Hematopoietic multipotent progenitor cell treated with erythropoietin and hydrocortisone succinate and interleukin-3 and kit ligand, for 15 days (in vitro differentiated cells): ENCODE results near the gene NANS.
"Not testable (repeated sequence)": the region's sequence is repeated elsewhere in the genome, so short reads cannot be mapped to it uniquely, and the experiment has no call there.

ENCODE experiments used
- DNase-seq: peaks from one replicate; pipeline ENCODE4 v3.0.0-alpha.2; 2015; ENCODE audit warnings: low spot score

The NANS gene, protein sequence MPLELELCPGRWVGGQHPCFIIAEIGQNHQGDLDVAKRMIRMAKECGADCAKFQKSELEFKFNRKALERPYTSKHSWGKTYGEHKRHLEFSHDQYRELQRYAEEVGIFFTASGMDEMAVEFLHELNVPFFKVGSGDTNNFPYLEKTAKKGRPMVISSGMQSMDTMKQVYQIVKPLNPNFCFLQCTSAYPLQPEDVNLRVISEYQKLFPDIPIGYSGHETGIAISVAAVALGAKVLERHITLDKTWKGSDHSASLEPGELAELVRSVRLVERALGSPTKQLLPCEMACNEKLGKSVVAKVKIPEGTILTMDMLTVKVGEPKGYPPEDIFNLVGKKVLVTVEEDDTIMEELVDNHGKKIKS

DNA sequence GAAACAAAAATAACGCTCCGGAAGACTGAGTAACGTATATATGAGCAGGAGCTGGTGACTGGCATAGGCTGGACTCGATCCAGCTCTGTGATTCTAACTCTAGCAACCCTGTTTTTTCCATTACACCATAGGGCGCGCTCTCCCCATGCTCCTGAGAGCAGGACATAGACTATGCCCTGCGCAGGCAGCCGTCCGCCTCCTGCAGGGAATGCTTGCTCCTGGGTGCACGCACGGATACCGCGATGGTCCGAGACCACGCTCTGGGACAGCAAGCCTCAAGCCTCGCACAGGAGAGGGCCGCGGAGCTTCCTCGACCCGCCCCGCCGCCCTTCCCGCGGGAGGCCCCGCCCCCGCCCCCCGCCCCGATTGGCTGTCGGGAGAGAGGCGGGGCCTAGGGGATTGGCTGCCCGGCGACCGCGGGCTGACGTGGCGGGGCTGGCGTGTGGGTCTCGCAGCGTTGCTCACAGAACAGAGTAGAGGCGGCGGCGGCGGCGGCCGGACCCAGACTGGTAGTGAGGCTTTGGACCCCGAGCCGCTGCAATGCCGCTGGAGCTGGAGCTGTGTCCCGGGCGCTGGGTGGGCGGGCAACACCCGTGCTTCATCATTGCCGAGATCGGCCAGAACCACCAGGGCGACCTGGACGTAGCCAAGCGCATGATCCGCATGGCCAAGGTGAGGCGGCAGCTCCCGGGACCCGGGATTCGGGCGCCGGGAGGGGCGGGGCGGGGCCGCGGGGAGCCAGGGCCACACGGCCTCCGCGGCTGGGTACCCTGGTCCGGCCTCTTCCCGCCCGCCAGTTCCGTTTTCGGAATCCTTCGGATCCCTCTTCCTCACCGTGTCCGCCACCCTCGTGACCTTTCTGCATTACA, at the start of gene NANS:
TSS of gene NANS (plus strand) at position 464 of the 869 bp plus-strand sequence. CDS start at position 541, 77 bp downstream.
- DNase-seq, result peak; percentile 89

DNA sequence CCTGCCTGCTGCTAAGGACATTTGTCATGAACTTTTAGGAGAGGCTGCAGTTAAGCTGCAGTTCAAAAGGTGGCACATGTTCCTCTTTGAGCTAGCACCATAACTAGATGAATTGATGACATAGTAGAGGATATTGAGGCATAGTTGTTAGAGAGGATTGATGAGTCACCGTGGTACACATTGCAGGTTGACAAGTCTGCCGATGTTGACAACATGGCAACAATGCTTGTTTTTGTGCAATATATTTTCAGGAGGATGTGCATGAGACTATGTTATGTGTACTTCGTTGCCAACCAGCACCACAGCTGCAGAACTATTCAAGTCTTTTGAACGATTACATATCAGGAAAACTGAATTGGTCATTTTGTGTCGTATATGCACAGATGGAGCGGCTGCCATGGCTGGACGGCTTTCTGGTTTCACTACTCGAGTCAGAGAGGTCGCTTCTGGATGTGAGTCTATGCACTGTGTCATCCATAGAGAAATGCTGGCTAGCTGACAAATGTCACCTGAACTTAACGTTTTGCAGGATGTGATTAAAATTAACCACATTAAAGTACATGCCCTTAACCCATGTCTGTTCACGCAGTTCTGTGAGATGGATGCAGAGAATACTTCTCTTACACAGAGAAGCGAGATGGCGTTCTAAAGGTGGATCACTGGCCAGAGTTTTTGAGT, 49.1 kb upstream of the NANS start:
- no peak for DNase-seq

DNA sequence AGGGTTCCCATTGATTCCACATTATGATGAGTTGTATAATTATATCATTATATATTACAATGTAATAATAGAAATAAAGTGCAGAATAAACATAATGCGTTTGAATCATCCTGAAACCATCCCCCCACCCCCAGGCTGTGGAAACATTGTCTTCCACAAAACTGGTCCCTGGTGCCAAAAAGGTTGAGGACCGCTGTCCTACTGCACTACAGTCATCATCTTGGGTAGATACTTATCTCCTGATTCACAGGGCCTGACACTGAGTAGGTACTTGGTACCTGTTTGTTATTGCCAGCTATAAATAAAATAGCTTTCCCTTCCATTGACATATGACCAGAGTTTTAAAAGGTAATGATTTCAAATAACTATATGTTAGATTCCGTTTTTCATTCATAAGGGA, 47.8 kb upstream of the NANS start:
- no peak for DNase-seq

DNA sequence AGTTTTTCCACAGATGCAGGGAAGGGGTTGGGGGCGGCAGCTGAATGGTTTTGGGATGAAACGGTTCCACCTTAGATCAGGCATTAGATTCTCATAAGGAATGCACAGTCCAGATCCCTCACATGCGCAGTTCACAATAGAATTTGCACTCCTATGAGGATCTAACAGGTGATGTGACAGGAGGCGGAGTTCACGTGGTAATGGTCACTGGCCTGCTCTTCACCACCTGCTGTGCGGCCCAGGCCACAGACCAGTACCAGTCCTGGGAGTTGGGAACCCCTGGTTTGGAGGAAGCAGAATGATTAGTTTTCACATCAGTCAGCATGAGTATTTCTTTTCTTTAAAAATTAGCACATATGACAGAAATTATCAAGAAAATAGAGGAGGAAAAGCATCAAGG, 47.1 kb upstream of the NANS start:
- no peak for DNase-seq

DNA sequence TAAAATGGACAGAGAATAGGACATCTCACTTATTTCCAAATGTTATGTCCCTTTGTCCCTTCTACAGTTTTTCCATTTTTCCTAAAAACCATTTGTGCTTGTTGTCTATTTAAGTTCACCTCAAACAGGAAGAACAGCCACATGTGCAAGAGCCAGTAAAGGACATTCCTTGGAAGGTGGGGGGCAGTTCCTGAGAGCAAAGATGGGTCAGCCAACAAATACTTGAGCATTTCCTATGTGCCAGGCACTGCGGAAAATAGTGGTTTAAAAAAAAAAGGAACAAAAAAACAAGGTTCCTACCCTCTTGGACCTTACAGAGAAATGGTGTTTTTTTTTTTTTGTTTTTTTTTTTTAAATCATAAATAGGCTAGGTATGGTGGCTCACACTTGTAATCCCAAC, 46.6 kb upstream of the NANS start:
- no peak for DNase-seq

DNA sequence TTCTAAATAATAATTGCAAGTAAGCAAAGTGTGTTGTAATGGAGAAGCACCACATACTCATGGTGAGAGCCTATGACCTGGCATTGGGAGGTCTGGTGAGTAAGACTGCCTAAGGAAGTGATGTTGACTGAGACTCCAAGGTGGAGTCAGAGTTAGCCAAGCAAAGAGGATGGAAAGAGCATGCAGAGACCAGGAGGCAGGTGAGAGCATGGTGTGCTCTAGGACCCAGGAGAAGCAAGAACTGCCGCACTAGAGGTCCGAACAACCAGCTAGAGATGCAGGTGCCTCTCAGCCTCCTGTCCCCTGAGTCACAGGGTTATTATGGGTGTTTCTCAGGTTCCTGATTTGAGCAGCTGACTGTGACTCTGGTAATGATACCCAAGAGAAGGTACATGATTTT, 46.1 kb upstream of the NANS start:
- DNase-seq, result no peak

DNA sequence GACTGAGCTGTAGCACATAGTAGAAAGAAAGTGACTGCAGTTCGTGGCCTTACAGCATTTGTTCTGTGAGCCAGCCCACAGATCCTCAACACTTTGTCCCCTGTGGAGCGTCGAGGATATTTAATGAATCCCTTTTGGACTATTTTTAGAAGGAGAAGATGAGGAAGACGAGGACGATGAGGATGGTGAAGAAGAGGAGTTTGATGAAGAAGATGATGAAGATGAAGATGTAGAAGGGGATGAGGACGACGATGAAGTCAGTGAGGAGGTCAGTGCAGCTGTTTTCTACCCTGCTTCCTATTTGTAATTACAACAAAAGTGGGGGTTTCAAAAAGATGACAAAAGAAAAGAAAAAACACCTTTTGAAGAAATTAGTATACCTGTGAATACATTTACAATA, 45.4 kb upstream of the NANS start:
- no peak for DNase-seq

DNA sequence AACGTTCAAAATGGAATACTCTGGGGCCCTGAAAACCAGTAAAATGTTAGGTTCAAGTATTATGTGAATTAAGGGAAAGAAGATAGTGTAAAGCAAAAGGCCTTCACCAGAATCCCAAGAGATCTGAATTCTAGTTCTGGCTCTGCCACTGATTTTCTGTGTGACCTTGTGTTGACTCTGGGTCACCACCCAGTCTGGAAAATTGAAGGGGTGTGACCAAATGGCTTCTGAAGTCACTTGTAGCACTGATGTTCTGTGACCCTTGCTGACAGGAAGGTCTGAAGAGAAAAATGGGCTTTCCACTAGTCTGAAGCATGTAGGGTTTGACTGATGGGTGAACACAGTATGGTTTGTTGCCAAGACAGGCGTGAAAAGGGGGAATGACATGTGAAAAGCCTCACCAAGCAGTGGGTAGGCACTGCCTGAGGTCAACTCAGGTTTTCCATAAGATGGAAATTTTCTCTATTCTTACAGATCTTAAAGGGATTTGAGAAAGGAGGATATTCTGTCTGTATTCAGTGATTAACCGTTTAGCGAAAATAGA, 40.3 kb upstream of the NANS start:
- DNase-seq, result no peak

DNA sequence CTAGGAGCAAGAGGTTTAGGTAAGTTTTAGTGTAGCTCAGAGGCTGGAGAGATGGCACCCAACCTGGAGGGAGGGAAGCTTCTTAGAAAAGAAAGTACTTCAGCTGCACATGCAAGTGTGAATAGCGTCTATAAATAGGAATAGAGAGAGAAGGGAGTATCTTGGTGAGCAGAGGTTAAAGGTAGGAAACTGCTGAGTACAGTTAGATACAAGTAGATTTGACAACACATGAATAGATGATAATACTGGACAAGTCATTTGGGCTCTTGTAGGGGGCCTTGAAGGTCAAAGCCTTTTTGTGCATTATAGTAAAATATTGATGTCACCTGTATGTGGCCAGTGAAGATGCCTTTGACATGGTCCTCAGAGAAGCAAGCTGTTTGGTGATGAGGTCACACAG, 39.2 kb upstream of the NANS start:
- DNase-seq, result no peak

DNA sequence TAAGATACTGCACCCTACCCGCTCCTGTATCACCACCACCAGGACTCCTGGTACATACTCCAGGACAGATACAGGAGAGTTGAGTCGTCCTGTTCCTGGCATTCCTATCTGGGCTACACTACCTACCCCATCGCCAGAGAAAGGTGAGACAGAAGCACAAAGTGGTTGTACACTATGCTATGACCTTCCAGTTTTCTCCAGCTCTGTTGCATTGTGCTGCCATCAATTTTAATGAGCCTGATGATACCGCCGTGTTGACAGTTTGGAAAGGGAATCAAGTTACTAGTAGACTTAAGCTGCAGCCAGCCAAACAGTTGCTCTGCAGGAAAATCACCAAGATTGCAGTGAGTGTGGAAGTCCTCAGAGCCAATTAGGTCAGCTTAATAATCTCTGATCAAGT, 38.2 kb upstream of the NANS start:
- DNase-seq, result no peak

DNA sequence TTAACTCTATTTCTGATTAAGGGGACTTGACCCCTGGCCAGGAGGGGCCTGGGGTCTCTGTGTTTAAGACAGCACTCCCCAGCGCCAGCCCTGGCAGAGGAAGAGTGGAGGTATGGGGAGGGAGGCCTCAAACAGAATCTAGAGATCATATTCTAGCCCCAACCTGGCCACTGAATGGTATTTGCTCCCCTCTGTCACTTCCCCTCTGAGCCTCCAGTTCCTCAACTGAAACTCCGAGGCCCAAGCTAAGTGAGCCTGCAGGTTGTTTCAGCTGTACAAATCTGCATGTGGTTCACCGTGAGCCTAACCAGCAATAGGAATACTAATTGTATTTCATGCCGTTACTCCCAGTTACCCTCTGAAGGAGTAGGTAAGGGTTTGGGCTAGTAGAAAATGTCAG, 37.4 kb upstream of the NANS start:
- no peak for DNase-seq

DNA sequence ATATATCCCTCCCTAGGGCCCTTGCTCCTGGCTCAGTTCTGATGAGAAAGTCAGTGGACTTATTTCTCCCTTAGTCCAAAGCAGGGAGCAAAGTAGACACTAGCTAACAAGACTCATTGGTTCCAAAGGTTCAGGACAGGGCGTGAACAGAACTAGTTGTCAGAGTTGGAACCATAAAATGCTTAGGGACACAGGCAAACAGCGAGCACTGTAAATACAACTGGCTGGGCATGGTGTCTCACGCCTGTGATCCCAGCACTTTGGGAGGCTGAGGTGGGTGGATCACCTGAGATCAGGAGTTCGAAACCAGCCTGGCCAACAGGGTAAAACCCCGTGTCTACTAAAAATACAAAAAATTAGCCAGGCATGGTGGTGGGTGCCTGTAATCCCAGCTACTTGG, 36.7 kb upstream of the NANS start:
- not testable (repeated sequence) for DNase-seq

DNA sequence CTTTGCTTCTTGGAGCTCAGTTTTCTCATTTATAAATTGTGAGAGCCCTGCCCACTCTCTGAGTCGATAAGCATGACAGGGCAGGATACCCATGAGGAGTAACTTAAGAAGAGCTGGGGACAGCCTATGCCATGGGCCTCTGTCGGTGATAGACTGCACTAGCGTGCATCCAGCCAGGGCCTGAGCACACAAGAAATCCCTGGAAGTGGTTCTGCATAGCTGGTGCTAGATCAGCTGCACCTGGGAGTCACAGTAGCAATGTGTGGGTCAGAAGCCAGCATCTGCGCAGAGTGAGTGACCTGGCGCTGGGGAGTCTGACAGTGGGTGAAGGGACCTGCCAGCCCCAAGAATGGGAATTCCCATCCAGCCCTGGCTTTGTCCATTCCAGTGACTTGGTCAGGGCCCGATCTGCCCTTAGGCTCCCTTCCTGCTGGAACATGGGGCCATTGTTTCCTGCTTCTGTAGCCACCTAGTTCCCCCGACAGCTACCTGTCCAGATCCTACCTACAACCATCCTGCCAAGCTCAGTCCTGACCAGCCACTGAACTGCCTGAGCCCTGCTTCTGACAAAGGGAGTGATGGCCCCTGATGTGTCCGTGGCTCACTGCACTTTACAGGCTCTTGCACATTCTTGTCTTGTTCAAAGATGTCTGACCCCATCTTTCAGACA, 35.9 kb upstream of the NANS start:
- no peak for DNase-seq

DNA sequence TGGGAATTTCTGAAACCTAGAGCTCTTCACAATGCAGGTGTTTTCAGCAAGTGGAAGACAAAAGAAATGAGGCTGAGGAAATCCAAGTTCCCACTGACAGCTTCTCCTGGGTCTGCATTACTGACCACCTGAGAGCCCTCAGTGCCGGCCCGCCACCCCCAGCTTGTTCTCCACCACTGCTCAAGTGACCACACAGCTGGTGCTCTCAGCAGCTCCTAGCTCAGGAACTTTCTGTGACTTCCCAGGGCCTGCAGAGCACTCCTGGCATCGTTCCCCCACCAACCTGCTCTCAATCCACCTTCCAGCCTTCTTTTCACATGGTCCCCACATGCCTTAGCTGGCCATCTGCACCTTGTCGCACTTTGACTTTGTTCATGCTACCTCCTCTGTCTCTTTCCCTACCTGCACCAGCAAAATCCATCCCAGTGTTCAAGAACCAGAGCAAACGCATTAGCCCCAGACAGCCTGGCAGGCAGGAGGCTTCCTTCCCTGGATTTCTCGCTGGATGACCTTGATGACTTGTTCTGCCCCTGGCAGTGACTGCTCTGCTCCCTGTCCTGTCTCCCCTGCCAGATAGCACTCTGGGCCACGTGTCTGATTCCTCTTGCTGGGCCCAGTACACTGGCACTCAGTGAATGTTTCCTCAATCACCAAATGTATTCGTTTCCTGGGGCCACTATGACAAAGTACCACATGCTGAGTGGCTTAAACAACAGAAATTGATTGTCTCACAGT, 35.1 kb upstream of the NANS start:
- no peak for DNase-seq

DNA sequence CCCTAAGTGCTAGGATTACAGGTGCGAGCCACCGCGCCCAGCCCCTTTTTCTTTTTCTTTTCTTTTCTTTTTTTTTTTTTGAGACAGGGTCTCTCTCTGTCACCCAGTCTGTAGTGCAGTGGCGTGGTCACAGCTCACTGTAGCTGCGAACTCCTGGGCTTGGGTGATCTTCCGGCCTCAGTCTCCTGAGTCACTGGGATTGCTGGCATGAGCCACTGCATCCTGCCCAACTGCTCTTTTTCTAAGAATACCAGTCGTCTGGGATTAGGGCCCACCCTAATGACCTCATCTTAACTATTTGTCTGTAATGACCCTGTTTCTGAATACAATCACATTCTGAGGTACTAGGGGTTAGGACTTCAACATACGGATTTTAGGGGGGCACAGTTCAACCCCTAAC, 34.1 kb upstream of the NANS start:
- no peak for DNase-seq

DNA sequence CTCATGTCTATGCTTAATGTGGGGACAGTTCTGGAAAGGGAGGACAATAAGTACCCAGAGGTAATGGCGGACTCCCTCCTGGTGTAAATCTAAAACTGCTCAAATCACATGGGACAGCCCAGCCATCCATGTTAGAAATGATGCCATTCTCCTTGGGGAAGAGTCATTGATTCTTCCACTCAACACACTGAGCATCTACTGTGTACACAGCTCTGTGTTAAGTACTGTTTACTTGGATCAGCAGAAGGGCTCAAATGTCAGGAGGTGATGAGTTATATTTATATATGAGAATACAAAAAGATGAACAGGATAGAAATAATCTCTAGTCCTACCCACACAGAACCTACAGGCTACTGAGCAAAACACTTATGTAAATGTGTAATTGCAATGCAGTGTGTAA, 31.8 kb upstream of the NANS start:
- DNase-seq, result no peak

DNA sequence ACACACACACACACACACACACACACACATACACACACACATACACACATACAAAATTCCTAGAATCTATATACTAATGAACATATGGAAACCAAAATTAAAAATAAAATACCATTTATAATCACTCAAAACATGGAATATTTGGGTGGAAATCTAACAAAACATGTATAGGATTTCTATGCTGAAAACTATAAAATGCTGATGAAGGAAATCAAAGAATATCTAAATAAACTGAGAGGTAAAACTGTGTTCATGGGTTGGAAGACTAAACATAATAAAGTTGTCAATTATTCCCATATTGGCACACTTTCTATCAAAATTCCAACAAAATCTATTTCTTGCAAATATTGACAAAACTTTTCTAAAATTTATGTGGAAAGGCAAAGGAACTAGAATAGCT, 25.4 kb upstream of the NANS start:
- no peak for DNase-seq

DNA sequence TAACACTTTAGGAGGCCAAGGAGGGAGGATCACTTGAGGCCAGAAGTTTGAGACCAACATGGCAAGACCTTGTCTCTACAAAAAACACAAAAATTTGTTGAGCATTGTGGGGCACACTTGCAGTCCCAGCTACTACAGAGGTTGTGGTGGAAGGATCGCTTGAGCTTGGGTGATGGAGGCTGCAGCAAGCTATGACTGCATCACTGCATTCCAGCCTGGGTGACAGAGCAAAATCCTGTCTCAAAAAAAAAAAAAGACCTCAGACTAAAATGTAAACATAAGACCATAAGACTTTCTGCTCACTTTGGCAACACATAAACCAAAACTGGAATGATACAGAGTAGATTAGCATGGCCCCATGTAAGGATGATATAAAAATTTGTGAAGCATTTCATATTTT, 24.6 kb upstream of the NANS start:
- no peak for DNase-seq

DNA sequence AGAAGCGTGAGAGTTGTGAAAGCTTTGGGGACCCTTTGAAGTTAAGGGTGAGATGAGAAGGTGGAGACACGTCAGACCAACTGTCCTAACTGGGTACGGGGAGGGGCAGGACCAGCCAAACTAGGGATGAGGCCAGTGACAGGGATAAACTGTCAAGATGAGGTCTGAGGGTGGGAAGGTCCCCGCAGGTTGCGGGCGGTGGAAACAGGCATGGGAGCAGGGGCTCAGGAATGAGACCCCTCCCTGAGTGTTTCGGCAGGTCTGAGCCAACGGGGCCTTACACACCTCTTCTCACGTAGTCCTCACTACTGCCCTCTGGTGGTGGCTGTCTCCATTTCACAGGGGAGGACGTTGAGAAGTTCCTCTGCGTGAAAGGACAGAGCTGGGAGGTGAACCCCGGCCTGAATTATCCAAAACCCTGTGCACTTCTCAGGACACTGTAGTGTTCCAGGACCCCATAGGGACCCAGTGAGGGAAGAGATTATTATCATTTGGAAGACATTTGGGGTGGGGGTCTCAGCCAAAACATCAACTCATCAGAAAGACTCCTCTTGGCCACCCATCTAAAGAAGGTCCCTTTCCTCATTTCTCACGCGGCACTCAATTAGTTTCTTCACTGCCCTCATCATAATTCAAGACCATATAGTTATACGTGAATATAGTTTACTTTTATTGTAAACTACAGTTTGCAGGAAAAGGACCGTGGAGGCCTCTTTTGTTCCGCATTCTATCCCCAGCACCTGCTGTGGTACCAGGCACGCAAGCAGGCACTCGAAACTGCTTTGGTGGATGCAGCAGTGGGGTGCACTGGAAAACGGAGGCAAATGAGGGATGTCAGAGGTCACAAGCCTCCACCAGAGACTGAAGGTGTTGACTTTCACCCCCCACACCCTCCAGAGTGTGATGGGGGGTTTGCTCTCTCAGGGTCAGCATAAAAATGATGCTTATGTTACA, 21.7 kb upstream of the NANS start:
- peak; percentile 92 for DNase-seq

DNA sequence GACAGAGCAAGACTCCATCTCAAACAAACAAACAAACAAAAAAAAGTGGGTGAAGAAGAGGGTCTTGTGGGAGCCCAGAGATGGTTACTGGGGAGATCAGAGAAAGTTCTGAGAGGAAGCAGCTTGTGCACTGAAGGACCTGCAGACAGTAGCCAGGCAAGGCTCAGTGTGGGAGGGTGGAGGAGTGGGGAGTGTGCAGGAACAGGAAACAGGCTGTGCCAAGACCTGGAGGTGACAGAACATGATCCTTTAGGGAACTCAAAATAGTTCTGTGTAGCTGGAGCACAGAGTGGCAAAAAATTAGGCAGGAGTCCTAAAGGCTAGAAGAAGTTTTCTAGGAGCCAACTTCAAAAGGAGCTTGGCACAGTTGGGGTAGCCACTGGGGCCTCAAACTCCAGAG, 19.2 kb upstream of the NANS start:
- no peak for DNase-seq
